ENCODE results near the gene CXorf38.
"Not testable (repeated sequence)": the region's sequence is repeated elsewhere in the genome, so short reads cannot be mapped to it uniquely, and the experiment has no call there.

The CXorf38 gene

GRCh38 chrX:40589616-40590321, 57.6 kb downstream of the CXorf38 start:
- peaks cover 41% of the 10 kb centered on the region for H3K4me1 Mint-ChIP-seq
- ATAC-seq = peak; percentile 99
- H3K4me3 Mint-ChIP-seq = peak overlapping the region; percentile 11 to 42
- not testable (repeated sequence) for H3K27me3 Mint-ChIP-seq, H3K27ac Mint-ChIP-seq, H3K9me3 Mint-ChIP-seq
- DNase-seq = peak; percentile 17 to 43

- H3K27me3 Mint-ChIP-seq, H3K9me3 Mint-ChIP-seq, H3K27ac Mint-ChIP-seq, DNase-seq, H3K4me3 Mint-ChIP-seq: not testable (repeated sequence)
- peaks cover 58% of the 10 kb centered on the region for H3K4me1 Mint-ChIP-seq
- ATAC-seq = peak; percentile 41
Observed at GRCh38 chrX:40587623-40588022, 59.7 kb downstream of the CXorf38 start.

- H3K4me3 Mint-ChIP-seq = peak overlapping the region; percentile 14 to 37
- no peaks in the 10 kb centered on the region for H3K27me3 Mint-ChIP-seq
- H3K4me1 Mint-ChIP-seq = peaks cover 60% of the 10 kb centered on the region
- ATAC-seq = no peak
- DNase-seq = no peak
- peak overlapping the region in 1 of 2 donors; percentile 42 for H3K27ac Mint-ChIP-seq
- no peaks in the 10 kb centered on the region for H3K9me3 Mint-ChIP-seq
Observed at GRCh38 chrX:40582811-40583210, 64.5 kb downstream of the CXorf38 start.

GRCh38 chrX:40582178-40582577, 65.2 kb downstream of the CXorf38 start:
- peaks cover 56% of the 10 kb centered on the region for H3K4me1 Mint-ChIP-seq
- H3K27ac Mint-ChIP-seq, H3K27me3 Mint-ChIP-seq, DNase-seq, ATAC-seq, H3K9me3 Mint-ChIP-seq: not testable (repeated sequence)
- H3K4me3 Mint-ChIP-seq = peak overlapping the region; percentile 37 to 99

GRCh38 chrX:40581336-40581920, 65.9 kb downstream of the CXorf38 start:
- peak in 1 of 2 donors; percentile 15 for DNase-seq
- Mint-ChIP-seq H3K4me3 (peak overlapping the region; percentile 81 to 99), H3K27me3 (no peaks in the 10 kb centered on the region), H3K27ac (peak overlapping the region; percentile 19 to 72), H3K4me1 (peaks cover 49% of the 10 kb centered on the region), H3K9me3 (no peaks in the 10 kb centered on the region)
- no peak for ATAC-seq

- ATAC-seq = peak; percentile 98
- peak within 1 kb of the TSS; percentile 95 to 99 for H3K4me3 Mint-ChIP-seq
- no peaks in the 10 kb centered on the region for H3K9me3 Mint-ChIP-seq
- H3K27me3 Mint-ChIP-seq = no peaks in the 10 kb centered on the region
- H3K4me1 Mint-ChIP-seq = peaks cover 42% of the 10 kb centered on the region
- peak; percentile 82 to 92 for DNase-seq
- H3K27ac Mint-ChIP-seq = peak within 1 kb of the TSS; percentile 96 to 99
Observed at GRCh38 chrX:40580537-40581335, 66.6 kb downstream of the CXorf38 start, which contains the start of gene ATP6AP2. ATP6AP2 (plus strand) TSS chrX:40580970; CDS start chrX:40581066, 96 bp downstream.

GRCh38 chrX:40579900-40580536, 67.3 kb downstream of the CXorf38 start:
- H3K4me3 Mint-ChIP-seq = peak overlapping the region; percentile 95 to 99
- DNase-seq (no peak), ATAC-seq (peak; percentile 68)
- H3K27ac Mint-ChIP-seq = peak overlapping the region; percentile 96 to 99
- no peaks in the 10 kb centered on the region for H3K27me3 Mint-ChIP-seq
- H3K4me1 Mint-ChIP-seq = peaks cover 35% of the 10 kb centered on the region
- no peaks in the 10 kb centered on the region for H3K9me3 Mint-ChIP-seq

- DNase-seq (no peak), ATAC-seq (no peak)
- no peaks in the 10 kb centered on the region for H3K27me3 Mint-ChIP-seq
- no peaks in the 10 kb centered on the region for H3K9me3 Mint-ChIP-seq
- peaks cover 30% of the 10 kb centered on the region for H3K4me1 Mint-ChIP-seq
- H3K4me3 Mint-ChIP-seq = no peak overlapping the region
- no peak overlapping the region for H3K27ac Mint-ChIP-seq
Observed at GRCh38 chrX:40579141-40579540, 68.2 kb downstream of the CXorf38 start.

GRCh38 chrX:40578039-40578695, 69.2 kb downstream of the CXorf38 start:
- no peak overlapping the region for H3K27ac Mint-ChIP-seq
- H3K27me3 Mint-ChIP-seq = no peaks in the 10 kb centered on the region
- no peaks in the 10 kb centered on the region for H3K9me3 Mint-ChIP-seq
- peaks cover 20% of the 10 kb centered on the region for H3K4me1 Mint-ChIP-seq
- H3K4me3 Mint-ChIP-seq = no peak overlapping the region
- no peak for ATAC-seq
- no peak for DNase-seq
